GM10847 (cell line): ENCODE measurements around the gene EBLN1.

Experiments
- POLR2A ChIP-seq: IDR thresholded peaks from 2 replicates; pipeline ENCODE4 v1.6.1; 2011; ENCODE audit not compliant: insufficient read length; ENCODE audit errors: extremely low read depth

EBLN1 gene

DNA sequence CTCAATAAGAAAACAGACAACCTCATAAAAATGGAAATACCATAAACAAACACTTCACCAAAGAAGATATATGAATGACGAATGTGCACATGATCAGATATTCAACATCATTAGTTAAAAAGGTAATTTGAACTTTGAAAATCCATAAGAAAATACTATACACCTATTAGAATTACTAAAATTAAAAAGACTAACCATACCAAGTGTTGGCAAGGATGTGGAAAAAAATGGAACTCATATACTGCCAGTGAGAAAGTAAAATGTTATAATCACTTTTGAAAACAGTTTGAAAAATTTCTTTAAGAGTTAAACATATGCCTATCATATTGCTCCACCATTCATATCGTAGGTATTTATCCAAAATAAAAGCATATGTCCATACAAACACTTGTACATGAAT, 37.1 kb downstream of the EBLN1 start:
- TF ChIP-seq POLR2A: no peak

DNA sequence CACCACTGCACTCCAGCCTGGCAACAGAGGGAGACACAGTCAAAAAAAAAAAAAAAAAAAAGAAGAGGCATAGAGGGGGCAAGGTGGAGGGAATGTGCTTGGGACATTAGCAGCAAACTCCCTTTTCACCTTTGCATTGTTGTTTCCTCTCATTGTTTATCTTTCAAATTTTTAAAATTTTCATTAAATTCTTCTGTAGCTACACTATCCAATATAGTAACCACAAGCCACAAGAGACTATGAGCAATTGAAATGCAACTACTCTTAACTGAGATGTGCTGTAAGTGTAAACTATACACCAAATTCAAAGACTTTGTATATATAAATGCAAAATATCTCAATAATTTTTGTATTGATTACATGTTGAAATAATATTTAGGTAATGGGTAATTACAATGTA, 43.4 kb downstream of the EBLN1 start:
- TF ChIP-seq POLR2A: no peak

DNA sequence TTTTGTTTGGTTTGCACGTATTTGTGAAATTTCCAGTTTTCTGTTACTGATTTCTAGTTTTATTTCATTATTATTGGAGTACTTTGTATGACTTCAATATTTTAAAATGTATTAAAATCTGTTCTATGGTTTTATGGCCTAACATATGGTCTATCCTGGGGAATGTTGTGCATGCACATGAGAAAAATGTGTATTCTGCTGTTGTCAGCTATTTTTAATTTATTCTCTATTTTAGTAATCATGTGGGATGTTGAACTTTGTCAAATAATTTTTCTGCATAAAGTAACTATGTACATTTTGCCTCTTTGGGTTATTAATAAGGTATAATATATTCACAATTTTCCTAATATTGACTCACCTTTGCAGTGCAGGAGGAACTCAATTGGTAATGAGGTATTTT, 46.7 kb downstream of the EBLN1 start:
- TF ChIP-seq POLR2A: no peak

DNA sequence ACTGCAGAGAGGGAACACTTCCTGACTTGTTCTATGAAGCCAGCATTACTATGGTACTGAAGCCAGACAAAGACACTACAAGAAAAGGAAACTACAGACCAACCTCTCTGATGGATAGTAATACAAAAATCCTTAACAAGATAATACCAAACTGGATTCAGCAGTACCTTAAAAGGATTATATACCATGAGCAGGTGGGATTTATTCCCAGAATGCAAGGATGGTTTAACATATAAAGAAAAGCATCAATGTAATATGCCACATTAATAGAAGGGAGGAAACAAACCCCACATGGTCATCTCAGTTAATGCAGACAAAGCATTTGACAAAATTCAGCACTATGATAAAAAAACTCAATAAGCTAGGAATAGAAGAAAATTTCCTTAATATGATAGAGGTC, 47.2 kb downstream of the EBLN1 start:
- TF ChIP-seq POLR2A: no peak

DNA sequence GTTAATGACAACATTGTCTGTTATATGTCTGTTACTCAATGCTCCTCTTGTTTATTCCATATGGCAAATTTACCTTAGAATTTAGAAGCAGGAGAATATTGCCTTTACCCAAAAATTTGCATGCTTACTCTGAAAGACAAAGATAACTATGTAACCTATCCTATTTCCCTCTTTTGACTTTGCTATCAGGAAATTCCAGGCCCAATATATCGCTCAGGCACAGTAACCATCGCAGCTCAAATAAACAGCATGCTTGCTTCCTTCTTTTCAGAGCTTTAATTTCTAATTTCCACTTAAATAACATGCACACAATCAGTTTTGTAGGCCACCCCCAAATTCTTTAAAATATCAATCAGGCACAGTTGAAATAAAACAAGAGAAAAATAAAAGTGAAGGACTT, 57.8 kb downstream of the EBLN1 start:
- TF ChIP-seq POLR2A: no peak

DNA sequence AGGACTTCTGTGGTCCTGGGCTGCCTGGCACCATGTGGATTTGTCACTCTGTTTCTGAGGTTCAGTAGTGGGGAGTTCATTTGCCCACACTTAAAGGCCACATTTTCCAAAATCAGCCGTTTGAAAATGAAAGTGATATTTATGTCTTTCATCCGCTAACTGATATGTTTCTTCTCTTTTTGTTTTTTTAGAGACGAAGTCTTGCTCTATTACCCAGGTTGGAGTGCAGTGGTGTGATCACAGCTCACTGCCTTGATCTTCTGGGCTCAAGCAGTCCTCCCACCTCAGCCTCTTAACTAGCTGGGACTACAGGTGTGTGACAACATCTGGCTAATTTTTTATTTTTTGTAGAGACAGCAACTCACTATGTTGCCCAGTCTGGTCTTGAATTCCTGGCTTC, 58.6 kb downstream of the EBLN1 start:
- TF ChIP-seq POLR2A: no peak
